ENCODE results near the gene OR9K2. TPM values are rescaled to one million over a fixed set of nuclear protein-coding genes. Genes with fewer than 3 reads are reported as not detected.

The OR9K2 gene
- total RNA-seq, 2 experiments from 2014 or later = not detected

- no peaks in the 10 kb centered on the region for H3K9me3 Mint-ChIP-seq
Observed at GRCh38 chr12:55172686-55173085, 46.5 kb downstream of the OR9K2 start.

GRCh38 chr12:55173456-55173855, 47.2 kb downstream of the OR9K2 start:
- no peak overlapping the region for H3K27ac ChIP-seq (ENCODE audit: low read depth in 1 of 2, low read length in 2 of 2)
- ATAC-seq (ENCODE audit: poor library complexity) (no peak), DNase-seq (no peak)
- Mint-ChIP-seq H3K36me3 (ENCODE audit: low read depth) (no peaks in the 10 kb centered on the region), H3K4me3 (no peak overlapping the region), H3K9me3 (no peaks in the 10 kb centered on the region), H3K4me1 (ENCODE audit: low read depth) (no peaks in the 10 kb centered on the region), H3K27me3 (peaks cover 39% of the 10 kb centered on the region), H3K27ac (no peak overlapping the region)
- no peak overlapping the region for H3K4me3 ChIP-seq (ENCODE audit: low read length)
- intact Hi-C loops (cut with DNase I, micrococcal nuclease) = no loop called here
- ChIA-PET CTCF (no interaction called here), POLR2A (no interaction called here)
- no peaks in the 10 kb centered on the region for H3K36me3 ChIP-seq (ENCODE audit: insufficient read depth, low read length)
- peaks cover 0 to 4% of the 10 kb centered on the region in 2 experiments for H3K9me3 ChIP-seq (ENCODE audit: control insufficient read depth in 1 of 2, insufficient read depth in 1 of 2, low read length in 2 of 2)
- H3K27me3 ChIP-seq (ENCODE audit: control insufficient read depth in 1 of 2, insufficient read depth in 2 of 2, low read length in 2 of 2) = peaks cover 0 to 6% of the 10 kb centered on the region in 2 experiments
- TF ChIP-seq, protein P1, sequence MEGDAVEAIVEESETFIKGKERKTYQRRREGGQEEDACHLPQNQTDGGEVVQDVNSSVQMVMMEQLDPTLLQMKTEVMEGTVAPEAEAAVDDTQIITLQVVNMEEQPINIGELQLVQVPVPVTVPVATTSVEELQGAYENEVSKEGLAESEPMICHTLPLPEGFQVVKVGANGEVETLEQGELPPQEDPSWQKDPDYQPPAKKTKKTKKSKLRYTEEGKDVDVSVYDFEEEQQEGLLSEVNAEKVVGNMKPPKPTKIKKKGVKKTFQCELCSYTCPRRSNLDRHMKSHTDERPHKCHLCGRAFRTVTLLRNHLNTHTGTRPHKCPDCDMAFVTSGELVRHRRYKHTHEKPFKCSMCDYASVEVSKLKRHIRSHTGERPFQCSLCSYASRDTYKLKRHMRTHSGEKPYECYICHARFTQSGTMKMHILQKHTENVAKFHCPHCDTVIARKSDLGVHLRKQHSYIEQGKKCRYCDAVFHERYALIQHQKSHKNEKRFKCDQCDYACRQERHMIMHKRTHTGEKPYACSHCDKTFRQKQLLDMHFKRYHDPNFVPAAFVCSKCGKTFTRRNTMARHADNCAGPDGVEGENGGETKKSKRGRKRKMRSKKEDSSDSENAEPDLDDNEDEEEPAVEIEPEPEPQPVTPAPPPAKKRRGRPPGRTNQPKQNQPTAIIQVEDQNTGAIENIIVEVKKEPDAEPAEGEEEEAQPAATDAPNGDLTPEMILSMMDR (IDR thresholded peaks at IDR 0.05) = no peak
- H3K4me1 ChIP-seq (ENCODE audit: insufficient read depth, low read length) = no peaks in the 10 kb centered on the region

More at GRCh38 chr12:55172686-55173085, 46.5 kb downstream of the OR9K2 start:
- TF ChIP-seq, protein P1 (IDR thresholded peaks at IDR 0.05) = no peak
- Histone ChIP-seq H3K36me3 (ENCODE audit: insufficient read depth, low read length) (no peaks in the 10 kb centered on the region), H3K27ac (ENCODE audit: low read depth in 1 of 2, low read length in 2 of 2) (no peak overlapping the region), H3K9me3 (ENCODE audit: control insufficient read depth in 1 of 2, insufficient read depth in 1 of 2, low read length in 2 of 2) (no peaks in the 10 kb centered on the region), H3K27me3 (ENCODE audit: control insufficient read depth in 1 of 2, insufficient read depth in 2 of 2, low read length in 2 of 2) (peaks cover 0 to 3% of the 10 kb centered on the region in 2 experiments), H3K4me1 (ENCODE audit: insufficient read depth, low read length) (no peaks in the 10 kb centered on the region), H3K4me3 (ENCODE audit: low read length) (no peak overlapping the region)
- Mint-ChIP-seq H3K4me1 (ENCODE audit: low read depth) (no peaks in the 10 kb centered on the region), H3K27me3 (peaks cover 31% of the 10 kb centered on the region), H3K27ac (no peak overlapping the region), H3K36me3 (ENCODE audit: low read depth) (no peaks in the 10 kb centered on the region), H3K4me3 (no peak overlapping the region)
- no peak for DNase-seq
- POLR2A ChIA-PET = no interaction called here
- intact Hi-C loops (cut with DNase I, micrococcal nuclease) = no loop called here
- CTCF ChIA-PET = no interaction called here
- no peak for ATAC-seq (ENCODE audit: poor library complexity)

Other genes with a start within 250 kb of the OR9K2 start
- gene TESPA1, start 141.6 kb upstream of the OR9K2 start, total RNA-seq = 10 to 100 TPM; 96.3 to 98.2 TPM
- gene NEUROD4, start 106.4 kb upstream of the OR9K2 start, total RNA-seq = not detected
- gene OR10A7, start 94.6 kb downstream of the OR9K2 start, total RNA-seq = not detected
- not detected for gene OR6C74, start 118.2 kb downstream of the OR9K2 start, total RNA-seq
- not detected for gene OR6C6, start 170.2 kb downstream of the OR9K2 start, total RNA-seq
- not detected for gene OR6C1, start 187.9 kb downstream of the OR9K2 start, total RNA-seq
- not detected for gene OR6C3, start 204.3 kb downstream of the OR9K2 start, total RNA-seq
- gene OR6C75, start 236.6 kb downstream of the OR9K2 start, total RNA-seq = not detected

Measured in CD4-positive, alpha-beta T cell (primary cell).